Chondrocyte (in vitro differentiated cells): Measurements from ENCODE around the gene KCNJ5. TPM values are rescaled to one million over a fixed set of nuclear protein-coding genes. Genes with fewer than 3 reads are reported as not detected.
A peak's percentile ranks its signal among the peaks of the same experiment; 100 is the strongest.

Experiments
- DNase-seq: peaks from one replicate; pipeline ENCODE4 v3.0.0; 2021; ENCODE audit warnings: mixed read lengths, low spot score
- H3K27ac Mint-ChIP-seq: one replicate; pipeline ENCODE4 v1.8.0; 2021; ENCODE audit warnings: mild to moderate bottlenecking, moderate library complexity, mixed read lengths; ENCODE audit not compliant: unreplicated experiment
- H3K27me3 Mint-ChIP-seq: 2 replicates; pipeline ENCODE4 v1.8.0; 2021; ENCODE audit warnings: low read depth, mixed read lengths
- H3K36me3 Mint-ChIP-seq: 2 replicates; pipeline ENCODE4 v1.8.0; 2021; ENCODE audit warnings: low read depth, mixed read lengths
- H3K4me1 Mint-ChIP-seq: 2 replicates; pipeline ENCODE4 v1.8.0; 2021; ENCODE audit warnings: low read depth, mild to moderate bottlenecking, mixed read lengths
- H3K4me3 Mint-ChIP-seq: one replicate; pipeline ENCODE4 v1.8.0; 2021; ENCODE audit warnings: mild to moderate bottlenecking, moderate library complexity, mixed read lengths; ENCODE audit not compliant: unreplicated experiment
- H3K9me3 Mint-ChIP-seq: 2 replicates; pipeline ENCODE4 v1.8.0; 2021; ENCODE audit warnings: low read depth, mixed read lengths
- CTCF ChIP-seq: fragments of 200-600 bp; sonication (generic); IDR thresholded peaks from 2 replicates; pipeline ENCODE4 v1.5.0; 2021; ENCODE audit warnings: antibody characterized with exemption, mild to moderate bottlenecking, moderate library complexity
- total RNA-seq: library from RNA; stranded (reverse); gene quantifications from 3 replicates; pipeline ENCODE4 v1.2.1, GENCODE V29; 2021

Gene KCNJ5
- total RNA-seq, 1 donor from 2014 or later: 0.15 TPM

GRCh38 chr11:128848815-128849455, 42.2 kb upstream of the KCNJ5 start:
- peak; percentile 81 for TF ChIP-seq CTCF
- no peak for DNase-seq
- Mint-ChIP-seq H3K27ac (no peak overlapping the region), H3K27me3 (no peaks in the 10 kb centered on the region), H3K4me3 (no peak overlapping the region), H3K4me1 (no peaks in the 10 kb centered on the region), H3K36me3 (no peaks in the 10 kb centered on the region), H3K9me3 (no peaks in the 10 kb centered on the region)

- H3K36me3 Mint-ChIP-seq: no peaks in the 10 kb centered on the region
- no peak for DNase-seq
- H3K9me3 Mint-ChIP-seq: no peaks in the 10 kb centered on the region
- no peaks in the 10 kb centered on the region for H3K4me1 Mint-ChIP-seq
- no peaks in the 10 kb centered on the region for H3K27me3 Mint-ChIP-seq
- H3K4me3 Mint-ChIP-seq: no peak overlapping the region
- no peak overlapping the region for H3K27ac Mint-ChIP-seq
- TF ChIP-seq CTCF: no peak
Measured at GRCh38 chr11:128852327-128853023, 38.7 kb upstream of the KCNJ5 start.

GRCh38 chr11:128853559-128853958, 37.6 kb upstream of the KCNJ5 start:
- Mint-ChIP-seq H3K27me3 (no peaks in the 10 kb centered on the region), H3K9me3 (no peaks in the 10 kb centered on the region), H3K4me3 (no peak overlapping the region), H3K4me1 (no peaks in the 10 kb centered on the region), H3K36me3 (no peaks in the 10 kb centered on the region), H3K27ac (no peak overlapping the region)
- DNase-seq: no peak
- TF ChIP-seq CTCF: no peak

- Mint-ChIP-seq H3K4me3 (no peak overlapping the region), H3K36me3 (no peaks in the 10 kb centered on the region), H3K27ac (no peak overlapping the region), H3K27me3 (no peaks in the 10 kb centered on the region), H3K4me1 (no peaks in the 10 kb centered on the region), H3K9me3 (no peaks in the 10 kb centered on the region)
- DNase-seq: no peak
- TF ChIP-seq CTCF: no peak
Measured at GRCh38 chr11:128854841-128855240, 36.3 kb upstream of the KCNJ5 start.

- no peaks in the 10 kb centered on the region for H3K36me3 Mint-ChIP-seq
- H3K4me1 Mint-ChIP-seq: peaks cover 11% of the 10 kb centered on the region
- no peak overlapping the region for H3K4me3 Mint-ChIP-seq
- no peak for DNase-seq
- no peaks in the 10 kb centered on the region for H3K9me3 Mint-ChIP-seq
- no peak overlapping the region for H3K27ac Mint-ChIP-seq
- H3K27me3 Mint-ChIP-seq: no peaks in the 10 kb centered on the region
- TF ChIP-seq CTCF: no peak
Measured at GRCh38 chr11:128856241-128856640, 34.9 kb upstream of the KCNJ5 start.
